HCT116 (cell line): ENCODE results near the gene CDH16. TPM values are rescaled to one million over a fixed set of nuclear protein-coding genes. Genes with fewer than 3 reads are reported as not detected.

Source experiments
- ATAC-seq: fragments of 200-7000 bp; cut with Tn5 transposase; 2 replicates; pipeline ENCODE4 v1.9.1; 2020; ENCODE audit warnings: mild to moderate bottlenecking, moderate library complexity
- BruUV-seq: library from RNA; stranded (reverse); fragments of 400-500 nt; replicated peaks from 2 replicates; lab custom pipeline; 2021; lab: Mats Ljungman, UMichigan
- CTCF ChIA-PET: fragments of 300-600 bp; sonication (Branson Sonifier 250); formaldehyde crosslinking; loops from one replicate; lab custom pipeline; 2021; ENCODE audit warnings: antibody characterized with exemption; lab: Charles Lee
- POLR2A ChIA-PET: fragments of 300-600, 350-600 bp; sonication (Branson Sonifier 250); formaldehyde crosslinking; loops from one replicate; lab custom pipeline; 2021; ENCODE audit warnings: antibody characterized with exemption; lab: Charles Lee
- RAD21 ChIA-PET, 2 experiments: fragments of 300-600 bp; sonication (Branson Sonifier 250); formaldehyde crosslinking; loops; one replicate each; lab custom pipeline; 2023; ENCODE audit warnings: low total read pairs in 2 of 2; ENCODE audit not compliant: uncharacterized antibody in 2 of 2, unreplicated experiment in 2 of 2, low non-redundant PET in 1 of 2; lab: Charles Lee
- DNase-seq: peaks from one replicate; pipeline ENCODE4 v3.0.0-alpha.2; 2010; ENCODE audit warnings: low read depth, low spot score
- H2AFZ ChIP-seq: fragments of 200-600 bp; shearing (Covaris generic), sonication (generic); 2 replicates; pipeline ENCODE4 v1.6.1; 2017; ENCODE audit warnings: low read depth, mixed run types, mixed read lengths, antibody characterized with exemption, low read length; ENCODE audit not compliant: poor library complexity, severe bottlenecking
- H3K27ac ChIP-seq: 2 replicates; pipeline ENCODE4 v1.5.1; 2012; ENCODE audit warnings: low read depth, low read length
- H3K27me3 ChIP-seq: fragments of 200-600 bp; sonication (generic); 2 replicates; pipeline ENCODE4 v1.6.1; 2016; ENCODE audit warnings: mixed run types, low read length, mixed read lengths; ENCODE audit not compliant: insufficient read depth
- H3K36me3 ChIP-seq, 2 experiments: fragments of 200-500 bp in 1 of 2; fragments of 200-600 bp in 1 of 2; sonication (Bioruptor generic) in 1 of 2; sonication (generic) in 1 of 2; 2 replicates each; pipeline versions ENCODE4 v1.5.1 to v1.6.1; 2014 to 2016; ENCODE audit warnings: low read length in 2 of 2, inconsistent platforms in 1 of 2, mixed read lengths in 1 of 2, mixed run types in 1 of 2; ENCODE audit not compliant: insufficient read depth in 2 of 2, control insufficient read depth in 1 of 2
- H3K4me1 ChIP-seq, 2 experiments: fragments of 200-600 bp in 1 of 2; sonication (generic) in 1 of 2; 2 replicates each; pipeline versions ENCODE4 v1.5.1 to v1.6.1; 2012 to 2017; ENCODE audit warnings: low read length in 2 of 2, inconsistent platforms in 1 of 2, mild to moderate bottlenecking in 1 of 2, mixed read lengths in 1 of 2, mixed run types in 1 of 2, moderate library complexity in 1 of 2; ENCODE audit not compliant: insufficient read depth in 2 of 2, control insufficient read depth in 1 of 2
- H3K4me2 ChIP-seq: fragments of 200-600 bp; sonication (generic); 2 replicates; pipeline ENCODE4 v1.6.1; 2017; ENCODE audit warnings: mixed run types, low read length, mixed read lengths
- H3K4me3 ChIP-seq, 2 experiments: fragments of 200-600 bp in 1 of 2; sonication (generic) in 1 of 2; replicated peaks in 1 of 2; 2 replicates each; pipeline ENCODE4 v1.5.1; 2011 to 2016; ENCODE audit warnings: low read length in 2 of 2, control low read depth in 1 of 2, low read depth in 1 of 2, mild to moderate bottlenecking in 1 of 2, mixed read lengths in 1 of 2, mixed run types in 1 of 2
- H3K79me2 ChIP-seq: fragments of 200-600 bp; sonication (generic); 2 replicates; pipeline ENCODE4 v1.6.1; 2017; ENCODE audit warnings: mild to moderate bottlenecking, mixed run types, low read length, moderate library complexity, mixed read lengths; ENCODE audit not compliant: insufficient read depth
- H3K9ac ChIP-seq: fragments of 200-600 bp; sonication (generic); 2 replicates; pipeline ENCODE4 v1.6.1; 2016; ENCODE audit warnings: low read length, mixed read lengths
- H3K9me2 ChIP-seq: fragments of 200-600 bp; sonication (generic), shearing (Covaris generic); 2 replicates; pipeline ENCODE4 v1.6.1; 2017; ENCODE audit warnings: mixed run types, mild to moderate bottlenecking, moderate library complexity; ENCODE audit not compliant: insufficient read depth
- H3K9me3 ChIP-seq, 2 experiments: fragments of 200-500 bp in 1 of 2; fragments of 200-600 bp in 1 of 2; sonication (Bioruptor generic) in 1 of 2; sonication (generic) in 1 of 2; 2 replicates each; pipeline ENCODE4 v1.6.1; 2014 to 2017; ENCODE audit warnings: low read length in 2 of 2, mixed read lengths in 2 of 2, inconsistent platforms in 1 of 2, low read depth in 1 of 2, mild to moderate bottlenecking in 1 of 2, mixed run types in 1 of 2, moderate library complexity in 1 of 2; ENCODE audit not compliant: control insufficient read depth in 1 of 2, insufficient read depth in 1 of 2
- H4K20me1 ChIP-seq: fragments of 200-600 bp; sonication (generic), shearing (Covaris generic); 2 replicates; pipeline ENCODE4 v1.6.1; 2017; ENCODE audit warnings: mixed run types, mild to moderate bottlenecking, moderate library complexity; ENCODE audit not compliant: insufficient read depth
- ATF3 ChIP-seq: IDR thresholded peaks from 2 replicates; pipeline ENCODE4 v1.6.1; 2012
- CBX3 ChIP-seq: IDR thresholded peaks from 2 replicates; pipeline ENCODE4 v1.6.1; 2012; ENCODE audit warnings: low read depth
- EGR1 ChIP-seq: IDR thresholded peaks from 2 replicates; pipeline ENCODE4 v1.6.1; 2012; ENCODE audit warnings: low read depth
- ELF1 ChIP-seq: IDR thresholded peaks from 2 replicates; pipeline ENCODE4 v1.6.1; 2012; ENCODE audit warnings: low read depth, borderline replicate concordance
- EZH2 ChIP-seq: fragments of 200-600 bp; sonication (generic); IDR thresholded peaks from 2 replicates; pipeline ENCODE4 v1.6.1; 2017; ENCODE audit warnings: antibody characterized with exemption, mixed run types
- FOSL1 ChIP-seq: IDR thresholded peaks from 2 replicates; pipeline ENCODE4 v1.6.1; 2012; ENCODE audit warnings: low read depth
- MAX ChIP-seq: IDR thresholded peaks from 2 replicates; pipeline ENCODE4 v1.6.1; 2012
- POLR2A ChIP-seq: IDR thresholded peaks from 2 replicates; pipeline ENCODE4 v1.7.0; 2011; ENCODE audit warnings: borderline replicate concordance; ENCODE audit not compliant: insufficient read depth, insufficient read length; ENCODE audit errors: extremely low read depth
- RAD21 ChIP-seq: IDR thresholded peaks from 2 replicates; pipeline ENCODE4 v1.6.1; 2012; ENCODE audit warnings: low read depth, mild to moderate bottlenecking
- SIN3A ChIP-seq: IDR thresholded peaks from 2 replicates; pipeline ENCODE4 v1.6.1; 2012; ENCODE audit warnings: low read depth
- SRF ChIP-seq: IDR thresholded peaks from 2 replicates; pipeline ENCODE4 v1.6.1; 2012; ENCODE audit warnings: low read depth
- YY1 ChIP-seq: IDR thresholded peaks from 2 replicates; pipeline ENCODE4 v1.6.1; 2011; ENCODE audit warnings: low read length, low read depth, moderate library complexity, mild to moderate bottlenecking; ENCODE audit not compliant: insufficient replicate concordance; ENCODE audit errors: extremely low read depth
- ZBTB33 ChIP-seq: IDR thresholded peaks from 2 replicates; pipeline ENCODE4 v1.6.1; 2011; ENCODE audit warnings: mild to moderate bottlenecking, low read length, moderate library complexity; ENCODE audit not compliant: insufficient replicate concordance; ENCODE audit errors: extremely low read depth
- intact Hi-C: fragments of 100-400 bp; cut with micrococcal nuclease; formaldehyde crosslinking; loops from 2 replicates; pipeline ENCODE4 v1.10.0; 2022
- total RNA-seq: library from RNA; stranded (reverse); gene quantifications from one replicate; pipeline ENCODE4 v1.2.1, GENCODE V29; 2021; ENCODE audit not compliant: unreplicated experiment

Gene CDH16
- total RNA-seq, 1 experiment from 2014 or later = not detected

GRCh38 chr16:66900721-66901441, 17.8 kb downstream of the CDH16 start:
- no peaks in the 10 kb centered on the region for H3K9me2 ChIP-seq
- no peaks in the 10 kb centered on the region for H3K9me3 ChIP-seq
- ChIA-PET CTCF (interaction anchor here (1.3 kb wide), 1 partner anchor 9 kb away, joined by 6 read pairs; no protein-coding TSS in a partner anchor), POLR2A (no interaction called here), RAD21 (no interaction called here)
- no peak for TF ChIP-seq MAX
- TF ChIP-seq EZH2 = no peak
- TF ChIP-seq SIN3A = no peak
- TF ChIP-seq SRF = no peak
- TF ChIP-seq RAD21 = no peak
- no peak for TF ChIP-seq YY1
- no peak for TF ChIP-seq POLR2A
- ATAC-seq = no peak
- H3K27ac ChIP-seq = no peak overlapping the region
- H2AFZ ChIP-seq = no peak overlapping the region
- H3K4me2 ChIP-seq = no peak overlapping the region
- no peaks in the 10 kb centered on the region for H3K79me2 ChIP-seq
- no peak for DNase-seq
- no peak overlapping the region for H3K9ac ChIP-seq
- no peaks in the 10 kb centered on the region for H4K20me1 ChIP-seq
- H3K4me1 ChIP-seq = peaks cover 15 to 17% of the 10 kb centered on the region in 2 experiments
- intact Hi-C loops = no loop called here
- no peak overlapping the region for H3K4me3 ChIP-seq
- no peaks in the 10 kb centered on the region for H3K27me3 ChIP-seq
- BruUV-seq = no TSS peak
- H3K36me3 ChIP-seq = no peaks in the 10 kb centered on the region

- no peaks in the 10 kb centered on the region for H3K27me3 ChIP-seq
- no peak overlapping the region for H2AFZ ChIP-seq
- H3K27ac ChIP-seq = no peak overlapping the region
- H4K20me1 ChIP-seq = no peaks in the 10 kb centered on the region
- RAD21 ChIA-PET = no interaction called here
- DNase-seq (no peak), ATAC-seq (no peak)
- H3K79me2 ChIP-seq = no peaks in the 10 kb centered on the region
- H3K9me3 ChIP-seq = no peaks in the 10 kb centered on the region
- BruUV-seq = no TSS peak
- H3K4me2 ChIP-seq = peak overlapping the region; percentile 11; the same call in 1 of the 2 replicates
- no peaks in the 10 kb centered on the region for H3K36me3 ChIP-seq
- no peak overlapping the region for H3K4me3 ChIP-seq
- POLR2A ChIA-PET = no interaction called here
- intact Hi-C loops = loop anchor here (5.0 to 10.0 kb wide), 2 partner anchors 52 to 205 kb away; partner anchors contain the start of gene PHAF1
- CTCF ChIA-PET = interaction anchor here (1.3 kb wide), 1 partner anchor 10 kb away, joined by 6 read pairs; no protein-coding TSS in a partner anchor
- H3K4me1 ChIP-seq = peaks cover 7 to 14% of the 10 kb centered on the region in 2 experiments
- no peak overlapping the region for H3K9ac ChIP-seq
- no peaks in the 10 kb centered on the region for H3K9me2 ChIP-seq
- TF ChIP-seq ELF1 (no peak), CBX3 (no peak), ZBTB33 (no peak), ATF3 (no peak), SIN3A (no peak), FOSL1 (no peak), EGR1 (no peak)
Measured at GRCh38 chr16:66899945-66900710, 18.6 kb downstream of the CDH16 start.
